GM21576 (cell line): ENCODE data around the gene MPV17.
"Not testable (repeated sequence)": the region's sequence is repeated elsewhere in the genome, so short reads cannot be mapped to it uniquely, and the experiment has no call there.

Experiments
- ATAC-seq: cut with Tn5 transposase; IDR thresholded peaks from one replicate; pipeline ENCODE4 v1.9.1; 2021; ENCODE audit warnings: mild to moderate bottlenecking, moderate library complexity; ENCODE audit not compliant: unreplicated experiment

MPV17 gene

DNA sequence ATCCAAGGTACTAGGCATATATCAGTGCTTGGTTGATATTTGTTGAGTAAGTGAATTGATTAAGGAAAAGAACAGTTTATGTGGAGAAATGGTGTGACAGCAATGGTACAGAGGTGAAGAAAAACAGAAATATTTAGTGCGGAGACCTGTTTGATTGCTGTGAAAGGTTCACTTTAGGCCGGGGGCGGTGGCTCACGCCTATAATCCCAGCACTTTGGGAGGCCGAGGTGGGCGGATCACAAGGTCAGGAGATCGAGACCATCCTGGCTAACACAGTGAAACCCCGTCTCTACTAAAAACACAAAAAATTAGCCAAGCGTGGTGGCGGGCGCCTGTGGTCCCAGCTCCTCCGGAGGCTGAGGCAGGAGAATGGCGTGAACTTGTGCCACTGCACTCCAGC, 54.6 kb downstream of the MPV17 start:
- ATAC-seq = not testable (repeated sequence)

DNA sequence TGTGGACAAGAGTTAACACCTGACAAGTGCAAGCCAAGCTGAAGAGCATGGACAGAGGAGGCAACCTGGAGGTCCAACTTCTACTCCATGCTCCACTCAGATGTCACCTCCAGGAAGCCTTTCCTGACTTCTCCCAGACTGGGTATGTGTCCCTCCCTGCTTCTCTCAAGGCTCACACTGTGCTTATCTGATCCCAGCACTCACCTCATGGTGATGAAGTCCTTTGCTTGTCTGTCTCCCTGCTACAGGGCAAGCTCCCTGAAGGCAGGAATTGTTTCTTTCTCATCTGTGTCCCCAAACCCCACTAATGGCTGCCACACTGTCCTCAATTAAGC, 57.4 kb downstream of the MPV17 start:
- ATAC-seq = no peak

DNA sequence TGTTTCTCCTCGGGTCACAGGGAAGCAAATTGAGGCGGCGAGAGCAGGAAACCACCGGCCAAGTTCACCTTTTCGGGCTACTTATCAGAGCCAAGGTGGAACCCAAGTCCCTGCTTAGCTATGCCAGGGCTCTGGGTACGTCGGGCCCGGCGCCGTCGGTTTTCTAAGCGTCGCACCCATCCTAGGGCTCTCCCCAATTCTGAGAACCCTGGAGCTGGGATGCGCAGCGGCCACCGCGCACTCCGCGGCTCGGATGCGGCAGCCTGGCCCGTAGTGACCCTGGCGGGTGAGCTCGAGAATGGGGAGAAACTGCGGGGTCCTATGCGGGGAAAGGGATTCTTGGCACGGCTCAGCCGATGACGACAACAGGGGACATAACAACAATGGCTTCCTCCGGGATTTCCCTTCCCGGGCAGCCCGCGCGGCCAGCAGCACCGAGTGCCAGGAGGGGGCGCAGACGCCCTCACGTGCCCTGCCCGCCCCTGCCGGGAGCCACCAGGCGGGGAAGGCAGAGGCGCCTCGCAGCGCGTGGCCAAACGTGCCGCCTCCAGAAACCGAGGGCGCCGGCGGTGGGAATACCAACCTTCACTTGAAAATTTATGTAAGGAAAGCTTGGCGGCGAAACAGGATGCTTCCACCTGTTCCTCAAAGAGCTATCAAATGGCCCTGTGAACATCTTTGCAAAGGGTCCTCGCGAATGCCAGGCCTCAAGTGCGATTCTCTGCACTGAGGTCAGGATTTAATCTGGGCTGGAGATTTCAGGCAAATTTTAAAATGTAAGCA, 58.0 kb downstream of the MPV17 start:
- no peak for ATAC-seq

DNA sequence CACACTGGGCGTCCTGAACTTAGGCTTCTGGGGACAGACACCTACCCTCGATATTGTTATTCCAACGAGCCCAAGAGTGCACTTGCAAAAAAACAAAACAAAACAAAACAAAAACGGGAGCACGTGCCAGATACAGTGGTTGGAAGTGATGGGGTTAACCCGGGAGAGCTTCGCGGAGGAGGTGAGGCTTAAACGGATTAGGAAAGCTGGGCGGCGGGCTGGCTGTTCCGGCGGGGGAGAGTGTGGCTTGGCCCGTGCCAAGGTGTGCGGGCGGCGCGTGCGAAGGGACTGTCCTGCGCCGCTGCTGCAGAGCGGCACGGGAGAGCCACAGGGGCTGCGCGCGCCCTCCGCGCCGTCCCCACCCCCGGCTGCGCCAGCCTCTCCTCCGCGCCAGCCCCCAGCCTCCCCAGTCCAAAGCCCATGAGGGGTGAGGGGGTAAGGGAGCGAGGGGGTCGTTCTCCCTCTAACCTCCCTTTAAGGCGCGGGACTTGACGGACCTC, 58.6 kb downstream of the MPV17 start:
- ATAC-seq = no peak

DNA sequence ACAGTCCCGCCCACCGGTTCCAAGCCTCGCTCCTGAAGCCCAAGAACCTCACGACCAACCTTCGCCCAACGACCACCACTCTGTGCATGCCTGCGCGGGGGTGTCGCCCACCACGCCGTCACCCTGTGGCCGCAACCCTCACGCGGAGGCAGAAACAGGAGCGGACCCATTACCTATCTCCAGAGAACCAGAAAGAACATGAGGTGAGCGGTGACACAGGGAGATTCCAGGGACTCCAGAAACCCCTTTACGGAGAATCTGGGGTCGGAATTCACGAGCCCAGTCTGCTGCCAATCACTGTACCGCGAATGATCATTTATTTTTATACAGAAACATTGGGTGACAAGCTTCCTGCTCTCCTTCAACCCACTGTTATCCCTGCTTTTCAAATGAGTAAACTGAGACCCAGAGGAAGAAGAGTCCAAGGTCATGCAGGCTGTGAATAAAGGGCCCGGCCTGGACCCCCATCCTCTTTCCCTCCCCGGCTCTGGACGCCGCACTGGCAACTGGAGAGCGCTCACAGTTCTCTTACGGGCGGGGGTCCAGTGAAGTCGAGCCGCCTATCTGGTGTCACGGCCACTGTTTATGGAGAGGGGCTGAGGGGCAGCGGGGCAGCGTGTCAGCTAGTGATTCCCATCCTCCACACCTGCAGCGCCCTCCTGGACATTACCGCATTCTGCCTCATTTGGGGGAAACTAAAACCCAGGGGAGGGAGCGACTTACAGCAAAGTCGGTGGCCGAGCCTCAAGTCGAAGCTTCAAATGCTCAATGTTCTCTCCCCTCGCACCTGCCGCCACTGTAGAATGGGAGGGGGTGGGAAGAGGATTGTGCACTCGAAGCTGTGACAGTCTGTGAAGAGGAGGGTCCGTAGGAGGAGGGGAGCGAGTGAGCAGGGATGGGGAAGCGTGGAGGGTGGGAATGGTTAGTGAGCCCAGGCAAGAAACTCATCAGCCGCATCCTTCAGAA, 59.3 kb downstream of the MPV17 start:
- ATAC-seq = no peak

DNA sequence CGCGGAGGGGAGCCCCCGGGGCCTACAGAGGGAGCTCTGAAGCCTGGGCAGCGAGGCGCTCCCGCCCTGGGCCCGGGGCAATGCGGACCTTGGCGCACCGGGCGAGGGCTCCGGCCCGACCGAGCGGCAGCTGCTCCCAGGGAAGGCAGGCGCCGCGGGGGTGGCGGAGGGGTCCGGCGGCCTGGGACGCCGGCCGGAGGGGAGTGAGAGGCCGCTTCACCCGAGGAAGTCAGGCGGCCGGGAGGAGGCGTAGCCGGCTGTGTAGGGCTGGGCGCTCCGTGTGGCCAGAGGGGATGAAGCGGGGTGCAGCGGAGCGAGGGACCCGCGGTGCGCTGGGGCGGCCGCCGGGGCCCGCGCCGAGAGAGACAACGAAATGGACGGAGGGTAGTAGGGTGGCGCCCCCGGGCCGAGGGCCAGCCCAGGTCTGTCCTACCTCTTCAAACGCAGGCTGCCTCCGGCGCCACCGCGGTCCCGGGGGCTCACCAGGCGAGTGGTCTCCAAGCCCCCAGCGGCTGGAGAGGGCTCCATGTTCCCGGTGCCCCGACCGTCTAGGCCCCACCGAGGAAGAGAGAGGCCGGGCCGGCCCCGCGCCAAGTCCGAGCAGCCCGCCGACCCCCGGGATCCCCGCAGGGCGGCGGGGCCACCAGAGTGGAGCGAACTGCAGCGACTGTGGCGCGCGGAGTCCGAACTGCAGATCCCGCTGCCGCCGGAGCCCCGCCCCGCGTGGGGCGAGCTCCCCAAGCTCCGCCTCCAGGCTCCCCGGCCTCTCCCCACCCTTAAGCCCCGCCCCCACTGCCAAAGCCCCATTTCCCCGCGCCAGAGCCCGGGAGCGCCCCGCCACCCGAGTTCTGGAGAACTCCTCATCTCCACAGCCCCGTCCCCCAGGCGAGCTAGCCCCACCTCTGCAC, 60.3 kb downstream of the MPV17 start, which contains the start of gene SLC30A3:
Gene SLC30A3 (minus strand): TSS at position 669 of the 908 bp plus-strand sequence. CDS start 141 bp downstream, at position 528.
- ATAC-seq = peak; percentile 43

DNA sequence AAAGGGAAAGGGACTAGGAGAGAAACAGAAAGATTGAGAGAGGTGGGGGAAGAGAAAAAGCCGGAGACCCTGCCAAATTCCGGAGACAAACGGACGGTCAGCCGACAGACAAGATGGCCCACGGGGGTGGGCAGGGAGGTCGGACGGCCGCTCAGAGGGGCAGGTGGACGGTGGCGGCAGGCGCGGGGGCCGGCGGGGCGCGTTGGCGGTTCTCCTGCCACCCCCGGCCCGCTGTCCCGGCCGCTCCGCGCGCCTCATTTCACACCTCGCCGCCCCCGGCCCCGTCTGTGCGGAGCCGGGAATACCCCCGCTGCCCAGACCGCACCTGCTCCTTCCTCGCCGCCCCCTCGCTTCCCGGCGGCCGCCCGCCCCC, 61.0 kb downstream of the MPV17 start:
- ATAC-seq = no peak

DNA sequence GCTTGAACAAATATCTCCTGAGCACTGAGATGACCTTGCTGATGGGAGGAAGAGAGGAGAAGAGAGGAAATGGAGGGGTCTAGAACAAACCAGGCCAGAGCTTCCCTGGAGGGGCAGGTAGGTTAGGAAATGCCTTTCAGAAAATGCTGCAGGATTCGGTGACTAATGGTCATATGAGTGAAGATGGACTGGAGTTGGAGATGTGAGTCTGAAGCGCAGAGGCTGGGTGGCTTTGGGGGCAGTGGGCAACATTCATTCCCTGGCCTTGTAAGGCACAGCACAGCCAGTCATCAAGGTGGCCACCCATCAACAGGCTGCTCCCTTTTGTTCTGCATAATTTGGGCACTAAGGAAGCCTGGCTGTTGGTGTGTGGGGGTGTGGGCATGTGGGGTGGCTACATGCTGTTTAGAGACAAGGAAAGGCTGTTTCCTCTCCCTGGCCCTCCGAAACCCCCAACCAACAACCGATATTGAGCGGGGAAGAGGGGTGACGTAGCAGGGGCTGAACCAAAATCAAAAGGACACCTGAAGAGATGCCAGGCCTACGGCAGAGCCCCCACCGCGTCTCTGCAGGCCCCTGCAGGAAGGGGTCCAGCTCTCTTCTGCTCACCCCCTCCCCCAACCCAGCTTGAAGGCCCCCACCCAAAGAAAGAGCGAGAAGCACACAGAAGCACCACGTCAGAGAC, 61.5 kb downstream of the MPV17 start:
- no peak for ATAC-seq
